ENCODE measurements around the gene MAB21L3.

DNA sequence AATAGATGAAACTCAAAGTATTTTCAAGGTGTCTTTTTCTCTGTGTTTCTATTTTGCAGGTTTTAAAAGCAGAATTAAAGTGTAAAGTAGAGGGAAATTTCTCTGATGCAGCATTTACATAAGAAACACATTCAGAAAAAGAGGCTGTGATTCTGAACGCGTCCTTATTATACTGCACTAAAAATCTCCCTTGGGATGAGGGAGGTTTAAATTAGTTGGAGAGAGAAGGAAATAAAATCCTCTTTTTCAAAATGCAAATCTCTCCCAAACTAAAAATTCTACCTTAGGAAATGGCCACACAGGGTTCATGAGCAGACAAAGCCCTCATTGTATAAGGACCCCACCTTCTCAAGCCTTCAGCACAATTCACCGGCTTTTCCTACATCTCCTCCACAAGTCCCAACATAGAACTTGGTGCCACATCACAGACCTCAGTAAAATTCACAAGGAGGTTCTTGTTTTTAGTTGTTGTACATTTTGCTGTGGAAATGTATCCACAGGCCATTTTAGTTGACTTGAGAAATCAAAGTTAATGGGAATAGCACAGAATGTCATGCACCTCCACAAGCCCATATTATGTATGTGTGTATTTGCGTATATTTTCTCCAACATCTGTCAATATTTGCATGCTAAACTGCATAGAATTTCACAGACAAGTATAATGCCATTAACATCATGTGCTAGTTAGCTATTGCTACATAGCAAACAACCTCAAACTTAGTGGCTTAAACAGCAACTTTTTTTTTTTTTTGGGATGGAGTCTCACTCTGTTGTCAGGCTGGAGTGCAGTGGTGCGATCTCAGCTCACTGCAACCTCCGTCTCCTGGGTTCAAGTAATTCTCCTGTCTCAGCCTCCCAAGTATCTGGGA lies 59.8 kb downstream of the MAB21L3 start:
- TF ChIP-seq, protein P1, sequence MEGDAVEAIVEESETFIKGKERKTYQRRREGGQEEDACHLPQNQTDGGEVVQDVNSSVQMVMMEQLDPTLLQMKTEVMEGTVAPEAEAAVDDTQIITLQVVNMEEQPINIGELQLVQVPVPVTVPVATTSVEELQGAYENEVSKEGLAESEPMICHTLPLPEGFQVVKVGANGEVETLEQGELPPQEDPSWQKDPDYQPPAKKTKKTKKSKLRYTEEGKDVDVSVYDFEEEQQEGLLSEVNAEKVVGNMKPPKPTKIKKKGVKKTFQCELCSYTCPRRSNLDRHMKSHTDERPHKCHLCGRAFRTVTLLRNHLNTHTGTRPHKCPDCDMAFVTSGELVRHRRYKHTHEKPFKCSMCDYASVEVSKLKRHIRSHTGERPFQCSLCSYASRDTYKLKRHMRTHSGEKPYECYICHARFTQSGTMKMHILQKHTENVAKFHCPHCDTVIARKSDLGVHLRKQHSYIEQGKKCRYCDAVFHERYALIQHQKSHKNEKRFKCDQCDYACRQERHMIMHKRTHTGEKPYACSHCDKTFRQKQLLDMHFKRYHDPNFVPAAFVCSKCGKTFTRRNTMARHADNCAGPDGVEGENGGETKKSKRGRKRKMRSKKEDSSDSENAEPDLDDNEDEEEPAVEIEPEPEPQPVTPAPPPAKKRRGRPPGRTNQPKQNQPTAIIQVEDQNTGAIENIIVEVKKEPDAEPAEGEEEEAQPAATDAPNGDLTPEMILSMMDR (IDR thresholded peaks at IDR 0.05) = no peak
- no peak for TF ChIP-seq EZH2 (IDR thresholded peaks at IDR 0.05)
